DMS153 treated with DMSO at 0.1 percent for 48 hours (cell line): Measurements from ENCODE around the gene FBXO38.

ENCODE experiments used
- DNase-seq: peaks from one replicate; lab custom pipeline; 2025; ENCODE audit not compliant: unreplicated experiment; lab: John Stamatoyannopoulos, UW

Gene FBXO38, protein sequence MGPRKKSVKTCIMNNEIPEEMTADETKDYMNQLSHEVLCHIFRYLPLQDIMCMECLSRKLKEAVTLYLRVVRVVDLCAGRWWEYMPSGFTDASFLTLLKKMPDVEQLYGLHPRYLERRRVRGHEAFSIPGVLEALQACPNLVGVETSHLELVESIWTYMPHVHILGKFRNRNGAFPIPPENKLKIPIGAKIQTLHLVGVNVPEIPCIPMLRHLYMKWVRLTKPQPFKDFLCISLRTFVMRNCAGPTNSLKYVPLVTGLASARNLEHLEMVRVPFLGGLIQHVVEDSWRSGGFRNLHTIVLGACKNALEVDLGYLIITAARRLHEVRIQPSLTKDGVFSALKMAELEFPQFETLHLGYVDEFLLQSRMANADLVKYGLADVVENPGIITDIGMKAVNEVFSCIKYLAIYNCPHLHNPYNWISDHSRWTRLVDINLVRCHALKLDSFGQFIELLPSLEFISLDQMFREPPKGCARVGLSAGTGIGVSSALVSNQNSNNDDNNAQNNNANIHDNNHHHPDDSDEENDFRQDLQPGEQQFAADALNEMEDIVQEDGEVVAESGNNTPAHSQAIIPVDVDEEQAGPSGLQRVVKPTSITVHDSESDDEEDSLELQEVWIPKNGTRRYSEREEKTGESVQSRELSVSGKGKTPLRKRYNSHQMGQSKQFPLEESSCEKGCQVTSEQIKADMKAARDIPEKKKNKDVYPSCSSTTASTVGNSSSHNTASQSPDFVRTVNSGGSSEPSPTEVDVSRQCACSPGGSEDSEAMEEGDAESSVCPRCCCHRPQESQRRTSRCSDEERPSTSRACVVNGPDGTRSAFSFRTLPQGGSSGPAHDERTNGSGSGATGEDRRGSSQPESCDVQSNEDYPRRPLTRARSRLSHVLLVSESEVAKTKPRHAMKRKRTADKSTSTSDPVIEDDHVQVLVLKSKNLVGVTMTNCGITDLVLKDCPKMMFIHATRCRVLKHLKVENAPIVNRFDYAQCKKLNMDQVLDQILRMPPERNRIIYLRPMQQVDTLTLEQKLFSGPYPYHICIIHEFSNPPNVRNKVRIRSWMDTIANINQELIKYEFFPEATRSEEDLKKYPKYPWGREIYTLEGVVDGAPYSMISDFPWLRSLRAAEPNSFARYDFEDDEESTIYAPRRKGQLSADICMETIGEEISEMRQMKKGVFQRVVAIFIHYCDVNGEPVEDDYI

GRCh38 chr5:148383564-148384379, at the start of gene FBXO38:
Gene FBXO38 (plus strand): TSS chr5:148383958. CDS start chr5:148394777, 10,819 bp downstream.
- peak; percentile 63 for DNase-seq

DNA sequence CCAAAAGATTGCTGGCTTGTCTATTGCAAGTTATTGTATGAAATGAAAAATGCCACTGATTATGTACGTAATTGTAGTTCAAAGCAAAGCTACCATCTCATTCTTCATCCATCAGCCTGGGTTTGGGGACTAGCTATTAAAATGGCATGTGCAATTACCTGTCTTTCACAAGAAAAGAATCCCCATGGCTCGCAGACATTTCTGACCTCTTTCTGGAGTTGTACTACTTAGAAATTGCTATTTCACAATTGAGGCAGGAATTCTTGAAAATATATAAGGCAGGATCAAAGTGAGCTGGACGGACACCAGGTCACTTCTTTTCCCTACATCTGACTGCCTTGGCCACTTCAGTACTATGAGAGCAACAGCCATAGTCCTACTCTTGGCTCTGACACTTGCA, 48.5 kb upstream of the FBXO38 start, which contains the start of gene SPINK9:
Gene SPINK9 (plus strand): TSS at position 301 of the 400 bp plus-strand sequence. CDS start 55 bp downstream, at position 356.
- DNase-seq: no peak

DNA sequence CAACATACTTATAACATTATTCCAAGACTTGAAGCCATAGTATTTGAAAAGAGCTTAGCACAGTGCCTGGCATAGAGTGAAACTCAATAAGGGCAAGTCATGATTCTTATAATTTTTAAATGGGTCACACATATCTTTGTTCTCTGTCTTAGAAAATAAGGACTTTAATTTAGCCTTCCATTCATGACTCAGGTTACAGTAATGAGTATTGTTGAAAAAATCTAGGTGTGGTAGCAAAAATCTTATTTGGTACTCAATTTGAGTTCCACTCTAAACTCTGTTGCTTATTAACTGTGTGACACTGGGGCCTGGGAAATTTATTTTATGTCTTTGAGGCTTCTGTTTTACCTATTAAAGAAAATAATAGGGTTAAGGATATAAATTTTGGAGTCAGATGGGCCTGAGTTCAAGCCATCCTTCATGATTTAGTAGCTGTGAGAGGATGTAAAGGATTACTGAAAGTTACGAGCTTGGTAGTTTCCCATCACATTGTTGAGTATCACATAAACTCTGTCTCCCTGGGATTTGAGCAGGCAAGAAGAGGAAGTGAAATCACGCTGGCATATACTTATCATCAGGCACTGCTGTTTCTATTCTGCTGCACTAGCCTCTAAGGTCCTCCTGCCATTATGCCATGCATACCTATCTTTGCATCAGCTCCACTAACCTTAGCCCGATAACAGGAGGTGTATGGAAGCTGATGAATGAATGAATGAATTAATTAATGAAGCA, 46.9 kb upstream of the FBXO38 start:
- DNase-seq: no peak

DNA sequence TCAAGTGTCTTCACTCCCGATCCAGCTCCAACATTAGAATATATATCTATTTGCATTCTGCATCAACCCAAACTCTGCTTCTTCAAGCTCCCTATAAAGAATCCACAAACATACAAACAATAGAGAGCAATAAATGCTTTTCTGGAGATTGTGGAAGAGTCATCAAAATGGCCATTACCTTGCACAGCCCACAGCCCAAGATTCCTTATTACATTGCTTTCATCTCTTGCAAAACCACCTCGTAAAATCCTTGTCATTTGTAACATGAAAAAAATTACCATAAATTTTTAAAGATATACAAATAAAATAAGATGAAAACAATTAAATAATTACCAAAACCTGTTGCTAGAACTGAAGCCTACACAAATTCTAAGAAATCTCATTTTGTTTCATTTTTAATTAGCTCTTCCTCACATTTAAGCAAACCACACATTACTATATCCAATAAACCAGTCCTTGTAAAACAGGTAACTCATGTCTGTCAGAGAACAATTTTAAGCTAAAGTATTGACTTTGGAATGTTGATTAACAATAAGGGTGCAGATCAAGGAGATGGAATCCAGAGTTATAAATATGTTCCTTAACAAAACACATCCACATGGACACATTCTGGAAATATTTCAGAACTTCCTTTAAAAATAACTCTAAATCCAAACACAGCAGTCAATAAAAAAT, 41.2 kb upstream of the FBXO38 start:
- no peak for DNase-seq

GRCh38 chr5:148343046-148343407, 40.7 kb upstream of the FBXO38 start:
- DNase-seq: no peak

DNA sequence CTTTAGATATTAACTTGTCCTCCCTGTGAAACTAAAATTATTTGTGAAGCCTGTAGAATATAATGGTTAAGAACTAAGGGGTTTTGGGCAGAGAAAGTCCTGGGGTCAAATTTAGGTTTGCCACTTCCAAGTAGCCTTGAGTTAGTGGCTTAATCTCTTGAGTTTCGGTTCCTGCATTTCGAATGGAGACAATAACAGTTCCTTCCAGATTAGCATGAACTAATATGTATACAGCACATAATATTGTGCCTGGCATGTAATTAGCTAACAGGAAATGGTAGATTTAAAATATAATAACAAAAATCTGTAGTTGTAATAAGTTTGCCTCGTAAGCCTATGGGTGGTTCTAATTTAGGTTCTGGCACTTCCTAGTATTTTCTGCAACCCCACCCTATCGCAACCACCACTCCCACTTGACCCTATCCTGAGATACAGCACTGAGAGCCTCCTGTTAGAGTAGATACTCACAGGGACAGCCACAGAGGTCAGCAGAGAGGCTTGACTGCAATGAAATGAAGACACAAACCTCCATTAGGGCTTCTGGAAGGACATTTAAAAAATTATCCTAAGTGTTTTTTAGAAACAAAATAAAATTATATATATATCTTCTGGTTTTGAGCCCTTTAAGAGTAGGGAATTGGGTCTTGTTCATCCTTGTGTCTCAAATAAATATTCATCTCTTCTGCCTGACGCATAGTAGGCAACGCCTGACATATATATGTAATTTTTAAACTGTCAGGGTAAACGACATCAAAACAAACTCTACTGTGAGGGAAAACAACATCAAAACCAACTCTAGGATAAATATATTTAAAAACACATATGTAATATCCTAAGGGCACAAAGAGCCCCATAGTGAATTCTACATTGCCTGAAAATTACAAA, 39.9 kb upstream of the FBXO38 start:
- DNase-seq: no peak

GRCh38 chr5:148347706-148348105, 36.1 kb upstream of the FBXO38 start:
- no peak for DNase-seq

GRCh38 chr5:148352696-148353095, 31.1 kb upstream of the FBXO38 start:
- no peak for DNase-seq

DNA sequence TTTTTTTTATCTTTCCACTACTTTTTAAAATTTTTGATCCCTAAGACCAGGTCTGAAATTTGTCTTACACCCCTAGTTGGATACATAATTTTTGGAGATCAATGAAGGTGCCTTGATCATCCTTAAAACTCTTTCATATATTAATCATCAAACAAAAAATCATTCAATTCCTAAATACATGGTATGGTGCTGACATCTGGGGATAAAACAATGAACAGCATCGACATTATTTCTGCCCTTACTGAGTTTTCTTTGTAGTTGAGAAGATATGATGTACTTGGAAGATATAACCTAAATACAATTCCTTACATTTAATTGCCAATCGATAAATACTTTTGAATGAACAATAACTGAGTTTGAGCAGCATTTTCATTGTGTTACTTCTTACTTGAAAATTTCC, 30.1 kb upstream of the FBXO38 start:
- DNase-seq: no peak

DNA sequence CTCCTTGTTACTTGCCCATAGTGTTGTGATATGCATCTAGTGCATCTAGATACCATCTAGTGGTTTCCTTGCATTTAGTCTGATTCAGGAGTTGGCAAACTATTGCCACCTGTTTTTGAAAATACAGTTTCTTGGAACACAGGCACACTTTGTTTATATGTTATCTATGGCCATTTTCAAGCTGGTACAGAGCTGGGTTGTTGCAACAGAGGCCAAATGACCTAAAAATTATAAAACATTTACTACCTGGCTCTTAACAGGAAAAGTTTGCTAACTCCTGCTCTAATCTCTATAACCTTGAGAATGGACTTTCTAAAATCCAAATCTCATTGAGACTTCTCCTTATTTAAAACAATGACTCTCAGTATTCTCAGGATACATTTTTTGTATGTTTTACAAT, 19.4 kb upstream of the FBXO38 start:
- DNase-seq: no peak

- no peak for DNase-seq
Observed at GRCh38 chr5:148368299-148368698, 15.5 kb upstream of the FBXO38 start.

DNA sequence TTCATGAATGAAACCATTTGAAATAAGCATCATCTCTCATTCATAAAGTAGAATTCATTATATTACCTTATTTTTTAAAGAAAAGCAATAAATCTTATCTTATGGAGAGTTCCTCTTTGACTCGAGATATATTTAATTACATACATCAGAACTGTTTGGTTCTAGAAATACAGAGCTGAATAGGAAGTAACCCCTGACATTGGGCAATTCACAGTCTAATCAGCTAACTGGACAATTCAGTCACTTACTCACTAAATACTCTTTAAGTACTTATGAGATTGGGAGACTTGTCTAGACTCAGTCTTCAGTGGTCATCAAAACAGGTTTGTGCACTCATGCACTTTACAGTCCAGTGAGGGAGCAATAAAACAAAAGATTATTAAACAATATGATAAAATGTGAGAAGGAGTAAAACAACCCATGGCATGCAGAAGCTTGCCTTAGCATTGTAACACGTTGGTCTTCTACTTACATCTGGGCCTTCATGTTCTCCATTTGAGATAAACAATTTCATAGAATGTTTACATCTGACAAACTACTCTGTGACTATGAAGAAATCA, 11.5 kb upstream of the FBXO38 start:
- no peak for DNase-seq

- no peak for DNase-seq
Observed at GRCh38 chr5:148372893-148373292, 10.9 kb upstream of the FBXO38 start.

GRCh38 chr5:148374690-148375360, 8.9 kb upstream of the FBXO38 start:
- peak; percentile 6 for DNase-seq

DNA sequence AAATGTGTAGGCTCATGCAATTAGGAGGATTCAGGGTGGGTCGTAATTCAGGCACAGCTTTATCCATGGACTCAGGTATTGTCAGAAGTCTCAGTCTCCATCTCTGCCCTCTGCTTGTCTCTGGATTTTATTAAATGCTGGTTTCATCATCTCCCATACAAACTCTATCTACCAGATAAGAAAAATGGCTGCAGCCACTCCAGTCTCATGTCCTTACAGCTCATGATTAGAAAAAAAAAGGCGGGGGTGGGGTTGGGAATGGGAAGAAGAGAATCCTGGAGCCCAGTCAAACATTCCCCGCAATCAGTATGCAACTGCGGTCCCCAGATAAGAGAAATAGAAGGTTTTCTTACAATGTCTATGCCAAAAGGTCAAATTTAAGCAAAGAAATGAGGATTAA, 7.6 kb upstream of the FBXO38 start:
- no peak for DNase-seq

DNA sequence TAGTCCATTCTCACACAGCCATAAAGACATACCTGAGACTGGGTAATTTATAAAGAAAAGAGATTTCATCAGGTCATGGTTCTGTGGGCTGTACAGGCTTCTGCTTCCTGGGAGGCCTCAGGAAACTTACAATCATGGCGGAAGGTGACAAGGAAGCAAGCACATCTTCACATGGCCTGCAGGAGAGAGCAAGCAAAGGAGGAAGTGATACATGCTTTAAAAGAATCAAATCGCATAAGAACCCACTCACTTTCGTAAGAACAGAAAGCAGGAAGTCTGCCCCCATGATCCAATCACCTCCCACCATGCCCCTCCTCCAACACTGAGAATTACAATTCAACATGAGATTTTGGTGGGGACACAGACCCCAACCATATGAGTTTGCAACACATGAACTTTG, 5.1 kb upstream of the FBXO38 start:
- DNase-seq: no peak

DNA sequence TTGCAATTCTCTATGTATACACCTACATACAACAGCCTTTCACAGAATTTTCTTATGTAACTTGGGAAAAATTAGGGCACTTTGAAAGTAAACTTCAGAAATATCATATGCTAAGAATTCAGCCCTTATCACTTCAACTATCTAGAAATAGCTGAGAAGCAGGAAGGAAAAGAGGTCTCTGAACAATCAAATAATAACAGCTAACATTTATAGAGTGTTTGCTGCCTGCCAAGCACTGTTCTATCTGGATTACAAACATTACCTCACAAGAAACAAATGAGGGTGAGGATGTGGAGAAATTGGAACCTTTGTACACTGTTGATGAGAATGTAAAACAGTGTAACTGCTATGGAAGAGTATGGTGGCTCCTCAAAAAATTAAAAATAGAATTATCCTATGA, 4.4 kb upstream of the FBXO38 start:
- DNase-seq: no peak
